A172 (cell line): ENCODE measurements around the gene TMEM170A. TPM values are rescaled to one million over a fixed set of nuclear protein-coding genes. Genes with fewer than 3 reads are reported as not detected.
A peak's percentile ranks its signal among the peaks of the same experiment; 100 is the strongest.
"Not testable (repeated sequence)": the region's sequence is repeated elsewhere in the genome, so short reads cannot be mapped to it uniquely, and the experiment has no call there.

Experiments used
- DNase-seq: peaks from one replicate; pipeline ENCODE4 v3.0.0-alpha.2; 2015; ENCODE audit warnings: low spot score
- total RNA-seq: library from RNA; depleted of rRNA; stranded (reverse); fragments of >200 nt; shearing (Covaris generic); gene quantifications from 2 replicates; pipeline ENCODE4 v1.2.3, GENCODE V29; 2014

Gene TMEM170A
- total RNA-seq, 1 experiment from 2014 or later, result 19.9 TPM

DNA sequence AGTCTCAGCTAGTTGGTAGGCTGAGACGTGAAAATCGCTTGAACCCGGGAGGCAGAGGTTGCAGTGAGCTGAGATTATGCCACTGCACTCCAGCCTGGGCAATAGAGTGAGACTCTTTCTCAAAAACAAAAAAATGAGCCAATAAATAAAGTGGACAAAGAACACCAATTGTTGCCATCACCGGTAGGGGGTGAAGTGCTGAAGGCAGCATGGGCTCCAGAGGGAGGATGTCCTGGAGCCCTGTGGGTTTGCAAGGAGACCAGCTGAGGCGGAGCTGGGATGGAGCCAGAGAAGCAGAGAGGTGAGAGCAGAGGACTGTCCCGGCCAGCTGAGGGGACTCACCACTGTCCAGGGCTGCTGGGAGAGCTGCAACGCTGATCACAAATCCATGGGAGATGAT lies 17.0 kb upstream of the TMEM170A start:
- no peak for DNase-seq

GRCh38 chr16:75479421-75479990 lies 15.0 kb upstream of the TMEM170A start:
- no peak for DNase-seq

GRCh38 chr16:75478480-75479345 lies 14.2 kb upstream of the TMEM170A start:
- no peak for DNase-seq

DNA sequence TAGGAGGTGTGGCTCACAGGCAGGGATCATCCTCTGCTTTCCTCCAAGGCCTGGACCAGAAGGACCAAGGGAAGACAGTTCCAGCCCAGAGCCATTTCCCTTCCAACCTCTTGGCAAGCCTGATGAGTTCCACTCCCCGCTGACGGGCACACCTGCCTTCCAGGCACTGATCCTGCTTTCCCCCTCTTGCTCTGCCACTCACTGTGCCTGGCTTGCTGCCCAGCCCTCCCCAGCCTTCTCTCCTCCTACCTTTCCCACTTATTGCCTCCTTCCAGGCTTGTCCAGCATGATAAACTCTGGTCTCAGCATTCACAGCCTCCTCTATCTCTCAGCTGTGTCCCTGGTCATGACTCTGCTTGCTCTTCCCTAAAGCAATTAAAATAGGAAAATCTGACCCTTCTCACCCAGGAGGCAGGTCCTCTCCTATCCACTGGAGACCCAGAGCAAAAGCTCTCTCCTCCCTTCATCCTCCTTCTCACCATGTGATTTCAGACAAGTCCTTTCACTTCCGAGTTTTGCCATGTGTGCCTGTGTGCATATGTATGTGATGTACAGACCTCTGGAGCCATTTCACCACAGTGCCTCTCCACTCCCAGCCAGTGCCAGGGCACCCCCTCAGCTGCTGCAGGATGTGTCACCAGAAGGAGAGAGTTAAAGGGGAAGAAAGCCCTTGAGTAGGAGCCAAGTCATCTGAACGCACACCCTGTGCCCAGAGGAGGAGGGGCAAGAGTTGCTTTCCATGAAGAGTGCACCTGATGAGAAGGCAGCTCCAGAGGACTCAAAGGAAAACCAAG lies 13.4 kb upstream of the TMEM170A start:
- DNase-seq, result no peak

DNA sequence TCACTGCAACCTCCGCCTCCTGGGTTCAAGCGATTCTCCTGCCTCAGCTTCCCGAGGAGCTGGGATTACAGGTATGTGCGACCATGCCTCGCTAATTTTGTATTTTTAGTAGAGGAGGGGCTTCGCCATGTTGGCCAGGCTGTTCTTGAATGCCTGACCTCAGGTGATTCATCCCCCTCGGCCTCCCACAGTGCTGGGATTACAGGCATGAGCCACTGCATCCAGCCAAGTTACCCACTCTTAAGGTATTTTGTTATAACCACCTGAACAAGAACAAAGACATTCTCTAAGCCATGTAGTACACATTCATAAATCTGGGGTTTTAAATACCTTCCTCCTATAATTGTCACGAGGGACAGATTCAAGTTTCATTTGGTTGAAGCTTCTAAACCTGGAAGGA lies 12.3 kb upstream of the TMEM170A start:
- DNase-seq, result no peak

GRCh38 chr16:75475420-75475847 lies 10.9 kb upstream of the TMEM170A start:
- DNase-seq, result no peak

- DNase-seq, result no peak
Measured at GRCh38 chr16:75472908-75473877, 8.7 kb upstream of the TMEM170A start.

- DNase-seq, result peak; percentile 76
Measured at GRCh38 chr16:75471723-75472633, 7.5 kb upstream of the TMEM170A start.

GRCh38 chr16:75466760-75467159 lies 2.3 kb upstream of the TMEM170A start:
- DNase-seq, result no peak

DNA sequence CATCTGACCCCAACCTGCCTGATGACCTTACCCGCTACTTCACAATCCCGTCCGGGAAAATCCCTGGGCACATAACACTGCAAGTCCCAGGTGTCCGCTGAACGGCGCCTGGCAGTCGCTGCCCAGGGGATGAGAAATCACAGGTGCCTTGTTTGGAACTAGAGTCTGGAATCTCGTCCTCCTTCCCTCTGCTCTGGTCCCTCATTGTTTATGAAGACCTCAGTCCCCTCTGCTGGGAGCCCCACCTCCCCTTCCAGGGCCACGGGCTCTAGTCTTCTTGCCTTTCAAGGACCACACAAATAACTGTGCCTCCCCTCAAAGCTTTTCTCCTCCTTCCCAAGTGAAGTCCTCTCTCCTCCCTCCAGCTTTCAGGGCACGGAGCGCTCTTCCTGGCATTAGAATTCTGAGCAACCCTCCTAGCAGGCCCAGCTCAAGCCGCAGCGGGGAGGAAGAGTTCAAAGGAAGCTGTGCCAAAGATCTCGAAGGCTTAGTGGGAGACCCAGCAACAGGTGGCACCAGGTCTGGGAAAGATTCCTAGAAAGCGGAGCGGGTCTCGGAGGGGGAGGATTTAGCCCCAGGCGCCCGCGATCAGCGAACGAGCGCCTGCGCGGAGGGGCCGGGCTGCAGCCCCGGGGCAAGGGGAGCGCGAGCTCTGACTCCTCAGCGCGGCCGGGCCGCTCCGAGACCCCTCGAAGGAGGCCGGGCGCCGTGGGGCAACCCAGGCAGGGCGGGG lies 934 bp downstream of the TMEM170A start:
- DNase-seq, result peak; percentile 30

DNA sequence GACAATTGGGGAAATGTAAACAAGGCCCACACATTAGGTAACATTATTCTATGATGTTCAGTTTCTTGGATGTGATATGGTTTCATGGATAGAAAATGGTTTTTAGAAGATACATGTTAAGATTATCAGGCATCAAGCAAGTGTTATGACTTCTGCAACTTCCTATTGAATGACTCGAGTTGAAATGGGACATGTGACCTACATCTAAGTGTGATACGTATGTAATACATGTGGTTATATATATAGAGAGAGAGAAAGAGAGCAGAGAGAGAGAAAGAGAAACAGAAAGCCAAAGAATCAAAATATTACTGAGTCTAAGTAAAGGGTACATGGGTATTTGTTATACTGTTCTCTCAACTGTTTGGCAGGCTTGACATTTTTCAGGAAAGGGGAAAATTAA lies 1.7 kb downstream of the TMEM170A start:
- DNase-seq, result no peak

DNA sequence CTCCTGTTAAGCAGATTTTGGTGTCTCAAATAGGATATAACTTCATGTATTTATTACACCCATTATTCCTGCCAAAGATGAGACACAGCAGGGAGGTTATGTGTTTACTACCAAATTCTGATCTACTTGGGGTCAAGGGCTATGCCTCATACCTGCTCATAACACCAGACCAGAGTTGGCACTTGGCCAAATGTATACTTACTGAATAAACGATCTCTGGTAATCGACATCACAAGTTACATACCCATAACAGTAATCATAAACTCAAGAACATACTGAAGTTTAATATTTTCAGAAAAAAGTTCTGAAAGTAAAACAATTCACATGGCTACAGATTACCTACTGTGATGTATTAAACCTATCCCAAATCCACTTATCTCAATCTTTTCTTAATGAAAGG lies 2.9 kb downstream of the TMEM170A start:
- DNase-seq, result no peak

DNA sequence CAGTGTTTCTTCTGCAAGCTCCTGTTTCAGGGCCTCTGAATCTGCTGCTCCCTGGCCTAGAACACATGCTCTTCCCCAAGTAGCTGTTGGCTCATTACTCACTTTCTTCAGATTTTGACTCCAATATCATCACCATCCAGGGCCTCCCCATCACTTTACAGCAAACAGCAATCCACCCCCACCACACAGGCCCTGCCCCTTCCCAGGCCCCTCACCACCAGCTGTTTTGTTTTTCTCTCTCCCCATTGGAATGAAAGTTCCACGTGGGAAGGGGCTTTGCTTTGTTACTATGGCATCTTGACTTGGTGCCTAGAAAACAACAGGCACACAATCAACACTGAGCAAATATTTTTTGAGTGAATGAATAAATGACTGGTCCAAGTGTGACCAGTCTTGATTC lies 4.0 kb downstream of the TMEM170A start:
- no peak for DNase-seq

DNA sequence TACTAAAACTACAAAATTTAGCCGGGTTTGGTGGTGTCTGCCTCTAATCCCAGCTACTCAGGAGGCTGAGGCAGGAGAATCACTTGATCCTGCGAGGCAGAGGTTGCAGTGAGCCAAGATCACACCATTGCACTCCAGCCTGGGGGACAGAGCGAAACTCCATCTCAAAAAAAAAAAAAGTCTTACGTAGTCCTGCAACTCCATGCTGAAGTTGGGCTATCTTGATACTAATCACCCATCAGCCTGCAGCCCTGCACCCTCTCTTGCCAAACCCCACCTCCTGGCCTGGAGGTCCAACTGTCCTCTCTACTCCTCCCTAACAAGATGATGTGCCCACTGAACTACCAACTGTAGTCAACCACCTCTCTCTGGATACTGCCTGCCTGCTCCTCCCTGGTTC lies 4.8 kb downstream of the TMEM170A start:
- no peak for DNase-seq

GRCh38 chr16:75458439-75458838 lies 6.0 kb downstream of the TMEM170A start:
- DNase-seq, result no peak

DNA sequence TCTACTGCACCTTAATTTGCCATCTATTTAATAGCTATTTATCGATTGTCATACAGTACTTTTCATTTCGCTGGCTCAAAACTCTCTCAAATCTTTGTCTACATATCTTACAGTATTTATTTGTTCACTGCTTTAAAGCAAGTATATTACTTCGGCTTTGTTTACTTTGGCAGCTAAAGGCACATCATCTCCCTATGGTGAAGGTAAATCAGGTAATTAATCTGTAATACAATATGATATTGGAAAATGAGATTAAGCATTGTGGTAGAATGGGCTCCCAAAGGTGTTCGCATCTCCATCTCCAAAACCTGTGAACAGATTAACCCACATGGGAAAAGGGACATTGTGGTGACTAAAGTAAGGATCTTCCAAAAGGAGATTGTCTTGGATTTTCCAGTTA lies 6.5 kb downstream of the TMEM170A start:
- no peak for DNase-seq

DNA sequence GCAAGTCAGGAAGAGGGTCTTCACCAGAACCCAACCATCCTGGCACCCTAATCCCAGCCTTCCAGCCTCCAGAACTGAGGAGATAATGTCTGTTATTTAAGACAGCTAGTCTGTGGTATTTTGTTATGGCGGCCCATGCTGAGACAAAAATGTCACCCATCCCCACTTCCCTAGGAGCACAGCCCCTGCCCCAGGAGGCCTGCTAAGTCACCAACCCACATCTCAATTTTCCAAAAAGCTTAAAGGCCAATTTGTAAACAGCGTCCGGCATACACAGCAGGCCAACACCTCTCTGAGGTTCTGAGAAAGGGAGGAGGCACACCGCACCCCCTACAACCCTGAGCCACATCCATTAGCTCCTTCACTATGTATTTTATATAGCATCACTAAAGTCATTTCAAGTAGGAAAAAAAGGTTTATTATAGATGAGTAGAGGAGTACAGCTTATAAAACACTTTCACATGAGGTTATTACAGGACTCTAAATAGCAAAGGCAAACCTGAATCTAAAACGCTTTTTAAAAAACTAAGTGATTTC lies 6.9 kb downstream of the TMEM170A start:
- no peak for DNase-seq

DNA sequence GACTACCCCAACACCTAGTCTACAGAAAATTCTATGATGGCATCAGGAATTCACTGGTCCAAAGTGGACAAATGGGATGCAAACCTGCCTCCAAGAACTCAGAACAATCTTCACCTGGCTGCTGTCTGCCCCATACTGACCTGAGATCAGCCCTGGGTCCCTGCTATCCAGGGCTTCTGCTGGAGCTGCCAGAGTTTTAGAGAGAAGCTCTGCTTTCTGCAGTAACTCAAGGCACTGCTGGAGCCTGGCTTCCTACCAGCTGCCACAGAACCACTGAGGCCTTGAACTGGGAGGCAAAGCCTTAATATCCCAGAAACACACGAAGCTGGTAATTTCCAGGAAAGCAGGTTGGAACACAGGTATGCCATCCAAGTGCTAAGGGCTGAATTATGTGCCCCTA lies 7.5 kb downstream of the TMEM170A start:
- no peak for DNase-seq

DNA sequence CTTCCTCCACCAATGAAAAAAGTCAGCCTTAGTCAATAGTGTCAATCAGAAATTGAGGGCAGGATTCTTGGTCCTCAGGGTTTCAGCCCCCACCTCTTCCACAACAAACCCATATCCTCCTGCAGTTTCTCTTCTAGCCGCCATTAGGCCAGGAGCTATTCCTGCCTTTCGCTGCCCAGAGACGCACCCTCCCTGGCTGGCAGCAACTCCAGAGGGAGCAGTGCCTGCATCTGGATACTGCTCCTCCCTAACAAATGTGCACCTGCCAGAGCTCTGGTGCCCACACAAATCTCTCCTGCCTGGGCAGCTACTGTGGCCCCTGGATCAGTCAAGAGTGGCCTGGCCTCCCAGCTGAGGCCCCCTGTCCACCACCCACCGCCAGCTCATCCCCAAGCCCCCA lies 8.0 kb downstream of the TMEM170A start:
- not testable (repeated sequence) for DNase-seq
